ENCODE data around the gene FBXW8.

GRCh38 chr12:117053597-117054201 is 142.9 kb downstream of the FBXW8 start:
- TF ChIP-seq, protein P1, sequence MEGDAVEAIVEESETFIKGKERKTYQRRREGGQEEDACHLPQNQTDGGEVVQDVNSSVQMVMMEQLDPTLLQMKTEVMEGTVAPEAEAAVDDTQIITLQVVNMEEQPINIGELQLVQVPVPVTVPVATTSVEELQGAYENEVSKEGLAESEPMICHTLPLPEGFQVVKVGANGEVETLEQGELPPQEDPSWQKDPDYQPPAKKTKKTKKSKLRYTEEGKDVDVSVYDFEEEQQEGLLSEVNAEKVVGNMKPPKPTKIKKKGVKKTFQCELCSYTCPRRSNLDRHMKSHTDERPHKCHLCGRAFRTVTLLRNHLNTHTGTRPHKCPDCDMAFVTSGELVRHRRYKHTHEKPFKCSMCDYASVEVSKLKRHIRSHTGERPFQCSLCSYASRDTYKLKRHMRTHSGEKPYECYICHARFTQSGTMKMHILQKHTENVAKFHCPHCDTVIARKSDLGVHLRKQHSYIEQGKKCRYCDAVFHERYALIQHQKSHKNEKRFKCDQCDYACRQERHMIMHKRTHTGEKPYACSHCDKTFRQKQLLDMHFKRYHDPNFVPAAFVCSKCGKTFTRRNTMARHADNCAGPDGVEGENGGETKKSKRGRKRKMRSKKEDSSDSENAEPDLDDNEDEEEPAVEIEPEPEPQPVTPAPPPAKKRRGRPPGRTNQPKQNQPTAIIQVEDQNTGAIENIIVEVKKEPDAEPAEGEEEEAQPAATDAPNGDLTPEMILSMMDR (conservative IDR thresholded peaks at IDR 0.05 in 1 of 2, IDR thresholded peaks at IDR 0.05 in 1 of 2; ENCODE audit: low read depth in 1 of 2, low read length in 2 of 2): no peak
- TF ChIP-seq EZH2 (IDR thresholded peaks at IDR 0.05; ENCODE audit: low read length, missing control alignments): no peak
